PFSK-1 (cell line): ENCODE measurements around the gene BFSP2.

ENCODE experiments used
- FOXP2 ChIP-seq: optimal IDR thresholded peaks from 2 replicates; pipeline ENCODE3; 2011; ENCODE audit warnings: borderline replicate concordance, control low read depth, inconsistent platforms; ENCODE audit not compliant: insufficient read depth; ENCODE audit errors: extremely low read length, extremely low read depth
- POLR2AphosphoS5 ChIP-seq: IDR thresholded peaks from 2 replicates; pipeline ENCODE4 v1.6.1; 2012; ENCODE audit warnings: low read depth, mild to moderate bottlenecking, control low read depth, low read length, moderate library complexity
- SIN3A ChIP-seq: IDR thresholded peaks from 2 replicates; pipeline ENCODE4 v1.6.1; 2012; ENCODE audit warnings: mild to moderate bottlenecking, low read length, moderate library complexity, borderline replicate concordance; ENCODE audit not compliant: insufficient read depth
- TAF1 ChIP-seq: IDR thresholded peaks from 2 replicates; pipeline ENCODE4 v1.6.1; 2012; ENCODE audit warnings: low read length, control low read depth, borderline replicate concordance; ENCODE audit not compliant: insufficient read depth
- TF ChIP-seq, protein P1 (sequence below), 2 experiments: IDR thresholded peaks; 2 replicates each; pipeline versions ENCODE4 v1.6.1 to v1.8.0; 2011 to 2012; ENCODE audit warnings: low read depth in 2 of 2, low read length in 2 of 2, control low read depth in 1 of 2, inconsistent platforms in 1 of 2, mild to moderate bottlenecking in 1 of 2, moderate library complexity in 1 of 2; ENCODE audit not compliant: insufficient read depth in 1 of 2

BFSP2 gene

DNA sequence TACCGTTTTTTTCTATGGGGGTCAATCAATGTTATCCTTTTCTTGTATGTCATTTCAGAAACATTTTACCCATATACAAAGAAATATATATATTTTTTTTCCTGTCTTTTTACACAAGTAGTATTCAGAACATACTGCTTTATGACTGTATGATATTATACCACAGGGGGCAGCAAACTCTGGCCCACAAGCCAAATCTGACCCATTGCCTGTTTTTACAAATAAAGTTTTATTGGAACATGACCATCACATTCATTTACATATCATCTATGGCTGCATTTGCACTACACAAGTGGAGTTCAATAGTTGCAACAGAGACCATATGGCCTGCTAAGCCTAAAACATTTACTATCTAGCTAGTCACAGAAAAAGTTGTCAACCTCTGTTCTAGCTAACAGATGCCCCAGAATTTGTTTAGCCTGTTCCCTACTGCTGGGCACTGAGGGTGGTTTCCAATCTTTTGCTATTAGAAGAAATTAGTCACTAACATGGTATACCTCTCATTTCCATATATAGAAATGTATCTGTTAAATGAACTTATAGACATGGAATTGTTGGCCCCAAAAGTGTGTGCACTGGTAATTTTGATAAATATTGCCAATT is 57.7 kb downstream of the BFSP2 start:
- TF ChIP-seq SIN3A (no peak), FOXP2 (no peak), POLR2AphosphoS5 (no peak), TAF1 (no peak)
- TF ChIP-seq, protein P1, sequence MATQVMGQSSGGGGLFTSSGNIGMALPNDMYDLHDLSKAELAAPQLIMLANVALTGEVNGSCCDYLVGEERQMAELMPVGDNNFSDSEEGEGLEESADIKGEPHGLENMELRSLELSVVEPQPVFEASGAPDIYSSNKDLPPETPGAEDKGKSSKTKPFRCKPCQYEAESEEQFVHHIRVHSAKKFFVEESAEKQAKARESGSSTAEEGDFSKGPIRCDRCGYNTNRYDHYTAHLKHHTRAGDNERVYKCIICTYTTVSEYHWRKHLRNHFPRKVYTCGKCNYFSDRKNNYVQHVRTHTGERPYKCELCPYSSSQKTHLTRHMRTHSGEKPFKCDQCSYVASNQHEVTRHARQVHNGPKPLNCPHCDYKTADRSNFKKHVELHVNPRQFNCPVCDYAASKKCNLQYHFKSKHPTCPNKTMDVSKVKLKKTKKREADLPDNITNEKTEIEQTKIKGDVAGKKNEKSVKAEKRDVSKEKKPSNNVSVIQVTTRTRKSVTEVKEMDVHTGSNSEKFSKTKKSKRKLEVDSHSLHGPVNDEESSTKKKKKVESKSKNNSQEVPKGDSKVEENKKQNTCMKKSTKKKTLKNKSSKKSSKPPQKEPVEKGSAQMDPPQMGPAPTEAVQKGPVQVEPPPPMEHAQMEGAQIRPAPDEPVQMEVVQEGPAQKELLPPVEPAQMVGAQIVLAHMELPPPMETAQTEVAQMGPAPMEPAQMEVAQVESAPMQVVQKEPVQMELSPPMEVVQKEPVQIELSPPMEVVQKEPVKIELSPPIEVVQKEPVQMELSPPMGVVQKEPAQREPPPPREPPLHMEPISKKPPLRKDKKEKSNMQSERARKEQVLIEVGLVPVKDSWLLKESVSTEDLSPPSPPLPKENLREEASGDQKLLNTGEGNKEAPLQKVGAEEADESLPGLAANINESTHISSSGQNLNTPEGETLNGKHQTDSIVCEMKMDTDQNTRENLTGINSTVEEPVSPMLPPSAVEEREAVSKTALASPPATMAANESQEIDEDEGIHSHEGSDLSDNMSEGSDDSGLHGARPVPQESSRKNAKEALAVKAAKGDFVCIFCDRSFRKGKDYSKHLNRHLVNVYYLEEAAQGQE (IDR thresholded peaks at IDR 0.05; ENCODE audit: insufficient read depth in 1 of 2, low read depth in 2 of 2, low read length in 2 of 2): no peak

- TF ChIP-seq FOXP2 (no peak), POLR2AphosphoS5 (no peak), TAF1 (no peak), SIN3A (no peak)
- TF ChIP-seq, protein P1 (IDR thresholded peaks at IDR 0.05; ENCODE audit: insufficient read depth in 1 of 2, low read depth in 2 of 2, low read length in 2 of 2): no peak; a peak in 1 of 4 replicates
These were observed 59.5 kb downstream of the BFSP2 start for GRCh38 chr3:133459400-133459799.

GRCh38 chr3:133460809-133461208 is 61.0 kb downstream of the BFSP2 start:
- TF ChIP-seq SIN3A: peak; percentile 55; the same call in 1 of the 2 replicates
- TF ChIP-seq, protein P1 (IDR thresholded peaks at IDR 0.05; ENCODE audit: insufficient read depth in 1 of 2, low read depth in 2 of 2, low read length in 2 of 2): peak in 1 of 2 experiments; percentile 21; a peak in 1 of 4 replicates
- no peak for TF ChIP-seq POLR2AphosphoS5

DNA sequence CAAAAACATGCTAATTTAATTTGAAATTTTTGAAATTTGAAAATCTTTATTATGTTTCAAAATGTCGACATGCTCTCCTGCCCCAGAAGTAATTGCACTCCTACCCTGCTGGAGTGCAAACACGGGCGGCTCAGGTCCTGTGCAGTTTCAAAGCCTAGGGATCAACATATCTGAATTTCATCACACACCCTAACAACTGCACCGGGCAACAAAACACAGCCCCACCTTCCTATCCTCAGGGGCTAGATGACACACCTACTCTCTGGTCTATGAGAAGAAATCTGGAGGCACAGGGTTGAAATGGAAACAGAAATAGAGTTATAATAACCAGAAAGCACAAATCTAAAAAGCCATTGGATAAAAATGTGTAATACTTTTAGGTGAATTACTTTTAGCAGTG is 61.4 kb downstream of the BFSP2 start:
- no peak for TF ChIP-seq POLR2AphosphoS5
- TF ChIP-seq, protein P1 (IDR thresholded peaks at IDR 0.05; ENCODE audit: insufficient read depth in 1 of 2, low read depth in 2 of 2, low read length in 2 of 2): no peak

DNA sequence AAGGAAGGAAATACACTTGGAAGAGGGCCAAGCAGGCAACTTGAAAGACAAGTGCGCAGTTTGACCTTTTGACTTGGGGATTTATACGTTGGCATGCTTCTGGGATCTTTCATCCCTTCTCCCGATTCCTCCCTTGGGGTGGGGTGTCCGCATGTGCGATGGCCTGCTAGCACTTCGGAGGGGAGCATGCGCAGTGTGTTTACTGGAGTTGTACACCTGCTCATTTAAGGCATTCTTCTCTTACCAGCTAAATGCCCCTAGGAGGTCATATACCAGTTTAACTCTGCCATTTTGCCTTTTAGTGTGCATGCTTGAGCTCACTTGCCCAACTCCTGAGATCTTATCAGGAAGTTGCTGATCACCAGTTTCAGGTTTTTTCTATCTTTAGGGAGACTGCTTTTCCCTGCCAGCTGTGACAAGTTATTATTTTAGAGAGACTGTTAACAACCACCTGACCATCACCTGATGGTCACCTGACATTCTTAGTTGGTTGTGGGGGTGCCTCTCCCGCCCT is 63.5 kb downstream of the BFSP2 start:
- TF ChIP-seq FOXP2 (no peak), SIN3A (no peak)
